BJ (cell line): ENCODE results near the gene POLR1A. TPM values are rescaled to one million over a fixed set of nuclear protein-coding genes. Genes with fewer than 3 reads are reported as not detected.

Experiments
- CTCF ChIA-PET: fragments of 350-600 bp; formaldehyde crosslinking; extraction: SDS; loops from one replicate; lab custom pipeline; 2021; ENCODE audit warnings: antibody characterized with exemption, inconsistent platforms; lab: Yijun Ruan, JAX
- POLR2A ChIA-PET: fragments of 300-600 bp; sonication (Branson Sonifier 250); formaldehyde crosslinking; extraction: SDS; loops from one replicate; lab custom pipeline; 2021; ENCODE audit warnings: antibody characterized with exemption; lab: Charles Lee
- DNase-seq: peaks from one replicate; pipeline ENCODE4 v3.0.0-alpha.2; 2011; ENCODE audit warnings: low read depth
- H3K27me3 ChIP-seq: 2 replicates; pipeline ENCODE4 v1.6.0; 2011; ENCODE audit warnings: low read length; ENCODE audit not compliant: control insufficient read depth, insufficient read depth
- H3K36me3 ChIP-seq: 2 replicates; pipeline ENCODE4 v1.5.1; 2011; ENCODE audit warnings: low read length; ENCODE audit not compliant: control insufficient read depth, insufficient read depth
- H3K4me3 ChIP-seq: 2 replicates; pipeline ENCODE4 v1.5.1; 2011; ENCODE audit warnings: low read depth, mild to moderate bottlenecking, control low read depth, low read length
- polyA plus RNA-seq: library from polyadenylated mRNA; depleted of rRNA; stranded (reverse); fragments of >200 nt; gene quantifications from 2 replicates; pipeline ENCODE4 v1.2.3, GENCODE V29; 2011
- TF ChIP-seq, protein P1 (sequence below): IDR thresholded peaks from 2 replicates; pipeline ENCODE4 v1.5.1; 2011; ENCODE audit warnings: low read depth, mild to moderate bottlenecking, control low read depth, inconsistent platforms, low read length, moderate library complexity; ENCODE audit not compliant: insufficient read depth

The POLR1A gene
- polyA plus RNA-seq, 1 experiment, result 8.0 TPM

DNA sequence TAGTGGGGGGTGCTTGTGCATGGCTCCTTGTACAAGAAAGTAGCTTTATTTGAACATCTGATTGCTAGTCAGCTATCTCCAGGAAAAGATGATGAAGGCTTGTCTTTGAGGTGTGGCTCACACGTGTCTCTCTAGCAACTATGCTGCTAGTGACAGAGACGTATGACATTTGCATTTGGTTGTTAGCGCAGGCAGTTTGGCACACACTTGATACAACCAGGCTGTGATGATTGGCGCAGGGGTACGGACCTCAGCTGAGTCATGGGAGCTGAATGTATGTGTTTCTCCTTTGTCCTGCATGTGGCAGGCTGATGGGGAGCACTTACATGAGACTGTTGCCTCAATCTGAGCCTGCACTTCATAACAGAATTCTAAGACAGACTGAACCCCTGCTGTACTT, 30.0 kb upstream of the POLR1A start:
- peaks cover 18% of the 10 kb centered on the region for H3K36me3 ChIP-seq
- CTCF ChIA-PET, result no interaction called here
- TF ChIP-seq, protein P1, sequence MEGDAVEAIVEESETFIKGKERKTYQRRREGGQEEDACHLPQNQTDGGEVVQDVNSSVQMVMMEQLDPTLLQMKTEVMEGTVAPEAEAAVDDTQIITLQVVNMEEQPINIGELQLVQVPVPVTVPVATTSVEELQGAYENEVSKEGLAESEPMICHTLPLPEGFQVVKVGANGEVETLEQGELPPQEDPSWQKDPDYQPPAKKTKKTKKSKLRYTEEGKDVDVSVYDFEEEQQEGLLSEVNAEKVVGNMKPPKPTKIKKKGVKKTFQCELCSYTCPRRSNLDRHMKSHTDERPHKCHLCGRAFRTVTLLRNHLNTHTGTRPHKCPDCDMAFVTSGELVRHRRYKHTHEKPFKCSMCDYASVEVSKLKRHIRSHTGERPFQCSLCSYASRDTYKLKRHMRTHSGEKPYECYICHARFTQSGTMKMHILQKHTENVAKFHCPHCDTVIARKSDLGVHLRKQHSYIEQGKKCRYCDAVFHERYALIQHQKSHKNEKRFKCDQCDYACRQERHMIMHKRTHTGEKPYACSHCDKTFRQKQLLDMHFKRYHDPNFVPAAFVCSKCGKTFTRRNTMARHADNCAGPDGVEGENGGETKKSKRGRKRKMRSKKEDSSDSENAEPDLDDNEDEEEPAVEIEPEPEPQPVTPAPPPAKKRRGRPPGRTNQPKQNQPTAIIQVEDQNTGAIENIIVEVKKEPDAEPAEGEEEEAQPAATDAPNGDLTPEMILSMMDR, result no peak
- no peak for DNase-seq
- H3K27me3 ChIP-seq, result no peaks in the 10 kb centered on the region
- no peak overlapping the region for H3K4me3 ChIP-seq
- POLR2A ChIA-PET, result no interaction called here

DNA sequence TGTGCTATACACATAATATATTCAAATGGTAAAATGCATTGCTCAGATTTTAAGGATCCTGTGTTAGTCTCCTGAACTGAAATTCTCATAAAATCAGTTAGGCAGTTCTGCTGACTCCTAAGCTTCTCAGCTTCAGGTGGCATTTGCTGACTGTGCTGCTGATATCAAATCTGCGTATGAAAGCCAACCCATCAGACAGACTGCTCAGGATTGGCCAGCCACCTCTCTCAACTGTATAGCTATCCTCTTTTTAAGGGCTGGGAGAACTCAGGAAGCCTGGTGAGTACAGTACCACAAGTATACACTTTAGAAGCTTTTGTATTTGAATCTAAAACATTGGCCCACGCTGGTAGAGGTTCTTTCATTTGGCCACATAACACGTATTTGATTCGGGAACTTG, 29.0 kb upstream of the POLR1A start:
- ChIA-PET CTCF (no interaction called here), POLR2A (no interaction called here)

DNA sequence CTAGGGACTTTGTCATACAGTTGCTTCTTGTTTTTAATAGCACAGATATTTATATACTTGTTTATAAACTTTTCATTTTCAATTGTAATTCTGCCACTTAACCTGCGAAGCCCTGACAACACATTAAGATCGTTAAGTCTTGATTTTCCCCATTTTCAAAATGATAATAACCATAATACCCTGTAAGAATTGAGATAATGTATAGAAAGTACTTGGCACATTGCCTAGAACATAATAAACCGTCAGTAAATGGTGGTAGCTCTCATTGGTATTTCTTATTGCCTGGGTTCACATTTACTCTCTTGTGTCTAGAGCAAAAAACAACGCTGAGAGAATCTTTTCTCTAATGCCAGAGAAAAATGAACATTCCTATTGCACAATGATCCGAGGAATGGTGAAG, 19.0 kb upstream of the POLR1A start:
- H3K36me3 ChIP-seq, result peaks cover 27% of the 10 kb centered on the region
- no peaks in the 10 kb centered on the region for H3K27me3 ChIP-seq
- CTCF ChIA-PET, result no interaction called here
- no peak overlapping the region for H3K4me3 ChIP-seq
- TF ChIP-seq, protein P1, result no peak
- DNase-seq, result no peak
- POLR2A ChIA-PET, result no interaction called here

More for the DNA sequence above, 29.0 kb upstream of the POLR1A start:
- TF ChIP-seq, protein P1, result no peak
- Histone ChIP-seq H3K4me3 (no peak overlapping the region), H3K27me3 (no peaks in the 10 kb centered on the region), H3K36me3 (peaks cover 22% of the 10 kb centered on the region)
- DNase-seq, result no peak

DNA sequence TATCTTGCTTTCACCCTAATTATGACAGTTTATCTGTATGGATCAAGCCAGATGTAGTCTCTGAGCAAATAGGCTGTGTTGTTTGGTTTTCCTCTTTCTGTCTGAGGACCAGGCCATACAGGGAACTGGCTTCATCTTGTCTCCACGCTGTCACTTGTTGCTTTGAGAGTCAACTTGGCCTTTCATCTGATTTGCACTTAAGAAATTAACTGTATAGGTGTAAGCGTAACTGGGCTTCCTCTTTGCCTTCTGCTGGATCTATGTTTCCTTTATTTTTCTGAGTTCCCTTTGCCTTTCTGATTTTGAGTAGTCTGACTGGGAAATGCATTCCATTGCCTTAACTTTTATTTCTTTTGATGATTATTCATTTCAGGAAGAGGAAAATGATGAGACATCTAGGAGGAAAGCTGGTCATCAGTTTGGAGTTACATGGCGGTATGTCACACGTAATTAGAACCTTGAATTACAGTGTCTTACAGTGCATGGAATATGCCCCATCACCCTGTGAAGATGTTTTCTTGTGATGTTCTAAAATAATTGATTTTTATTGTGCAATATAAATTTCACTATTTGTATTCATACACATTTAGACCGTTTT, 17.7 kb upstream of the POLR1A start:
- peaks cover 30% of the 10 kb centered on the region for H3K36me3 ChIP-seq
- DNase-seq, result no peak

DNA sequence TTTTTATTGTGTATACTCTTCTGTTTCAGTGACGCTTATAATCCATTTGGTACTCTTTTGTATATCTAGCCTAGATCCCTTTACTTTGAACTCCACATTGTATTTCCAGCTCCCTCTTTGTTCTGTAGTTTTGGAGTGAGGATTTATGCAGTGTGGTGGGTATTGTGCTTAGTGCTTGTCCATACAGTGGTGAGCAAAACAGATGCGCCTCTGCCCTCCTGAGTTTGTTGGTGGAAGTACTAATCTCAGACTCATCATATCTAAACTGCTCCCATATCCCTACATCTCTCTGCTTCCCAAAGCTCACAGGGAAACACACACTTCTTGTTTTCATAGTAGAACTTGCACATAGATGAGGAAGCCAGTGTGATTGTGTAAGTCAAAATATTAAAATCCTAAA, 12.4 kb upstream of the POLR1A start:
- Histone ChIP-seq H3K27me3 (no peaks in the 10 kb centered on the region), H3K4me3 (no peak overlapping the region), H3K36me3 (peaks cover 17% of the 10 kb centered on the region)
- CTCF ChIA-PET, result interaction anchor here (0.8 kb wide), 1 partner anchor 10 kb away, joined by 3 read pairs; no protein-coding TSS in a partner anchor
- TF ChIP-seq, protein P1, result no peak
- DNase-seq, result no peak
- POLR2A ChIA-PET, result no interaction called here

More for the DNA sequence above, 17.7 kb upstream of the POLR1A start:
- CTCF ChIA-PET, result interaction anchor here (0.6 kb wide), 1 partner anchor 296 kb away, joined by 4 read pairs; no protein-coding TSS in a partner anchor
- TF ChIP-seq, protein P1, result no peak
- H3K27me3 ChIP-seq, result no peaks in the 10 kb centered on the region
- no peak overlapping the region for H3K4me3 ChIP-seq
- POLR2A ChIA-PET, result no interaction called here
